H1 (cell line): ENCODE results near the gene XYLB. TPM values are rescaled to one million over a fixed set of nuclear protein-coding genes. Genes with fewer than 3 reads are reported as not detected.

Experiments used
- CHD7 ChIP-seq: fragments of 300-600 bp; sonication (generic); IDR thresholded peaks from 2 replicates; pipeline ENCODE4 v1.7.1; 2012; ENCODE audit warnings: low read length, moderate library complexity, mild to moderate bottlenecking, inconsistent platforms; ENCODE audit not compliant: insufficient replicate concordance
- polyA plus RNA-seq, 7 experiments: library from polyadenylated mRNA; depleted of rRNA in 3 of 7; stranded (reverse) in 5 of 7; unstranded in 2 of 7; fragments of >200 nt in 5 of 7; fragments of 200-250 nt in 2 of 7; gene quantifications; 1 replicate in 5 of 7; 2 replicates in 1 of 7; 4 replicates in 1 of 7; pipeline versions ENCODE4 v1.2.1 to v1.2.3, GENCODE V29; 2011 to 2013; ENCODE audit warnings: missing spikeins in 2 of 7, mixed read lengths in 2 of 7
- total RNA-seq: library from RNA; stranded (reverse); fragmentation: NEBNext Ultra II Directional; extraction: Animal tissue kit (Norgen Biotek cat#: 25700); gene quantifications from 2 replicates; pipeline ENCODE4 v1.2.1, GENCODE V29; 2021

The XYLB gene
- total and polyA plus RNA-seq, 2 of the 8 experiments (the other 6 are each of a cell fraction or from before 2014, with no cell fraction given), result 1.7 to 5.5 TPM

DNA sequence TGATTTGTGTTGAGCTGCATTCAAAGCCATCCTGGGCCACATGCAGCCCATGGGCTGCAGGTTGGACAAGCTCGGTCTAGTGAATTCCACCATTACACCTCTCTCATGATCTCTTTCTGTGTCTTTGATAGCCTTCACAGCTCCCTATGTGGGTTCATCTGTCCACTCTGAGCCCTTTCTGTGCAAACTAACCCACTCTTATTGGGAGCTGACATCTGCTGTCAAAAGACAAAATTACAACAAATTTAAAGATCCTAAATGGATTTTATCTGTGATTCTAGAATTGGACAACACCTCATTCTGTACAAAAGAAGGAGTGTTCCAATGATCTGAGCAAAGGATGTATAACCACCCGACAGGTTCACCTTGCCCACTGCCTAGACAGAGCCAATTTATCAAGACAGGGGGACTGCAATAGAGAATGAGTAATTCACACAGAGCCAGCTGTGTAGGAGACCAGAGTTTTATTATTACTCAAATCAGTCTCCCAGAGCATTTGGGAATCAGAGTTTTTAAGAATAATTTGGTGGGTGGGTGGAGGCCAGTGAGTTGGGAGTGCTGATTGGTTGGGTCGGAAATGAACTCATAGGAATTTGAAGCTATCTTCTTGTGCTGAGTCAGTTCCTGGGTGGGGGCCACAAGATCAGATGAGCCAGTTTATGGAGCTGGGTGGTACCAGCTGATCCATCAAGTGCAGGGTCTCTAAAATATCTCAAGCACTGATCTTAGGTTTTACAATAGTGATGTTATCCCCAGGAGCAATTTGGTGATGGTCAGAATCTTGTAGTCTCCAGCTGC is 2.6 kb upstream of the XYLB start (continued):
- no peak for TF ChIP-seq CHD7
